SK-N-SH (cell line): ENCODE data around the gene LY6G6D.

ENCODE experiments used
- CHD2 ChIP-seq: fragments of 150-350 bp; IDR thresholded peaks from 2 replicates; pipeline ENCODE4 v1.6.1; 2018; ENCODE audit warnings: low read length; ENCODE audit not compliant: partially characterized antibody
- EP300 ChIP-seq, 2 experiments: IDR thresholded peaks; 2 replicates each; pipeline versions ENCODE4 v1.4.0 to v1.6.1; 2012; ENCODE audit warnings: borderline replicate concordance in 1 of 2, low read depth in 1 of 2, low read length in 1 of 2
- EZH2phosphoT487 ChIP-seq: fragments of 200-600 bp; sonication (generic); IDR thresholded peaks from 2 replicates; pipeline ENCODE4 v1.6.1; 2017; ENCODE audit warnings: low read depth, mixed run types, mild to moderate bottlenecking, antibody characterized with exemption, moderate library complexity, borderline replicate concordance
- FOXJ3 ChIP-seq: sonication (generic); formaldehyde crosslinking; IDR thresholded peaks from 2 replicates; pipeline ENCODE4 v1.5.1; 2020; ENCODE audit warnings: mild to moderate bottlenecking, missing genetic modification reagents
- FOXM1 ChIP-seq: IDR thresholded peaks from 2 replicates; pipeline ENCODE4 v1.4.0; 2012; ENCODE audit warnings: low read depth, mild to moderate bottlenecking
- GABPA ChIP-seq: IDR thresholded peaks from 2 replicates; pipeline ENCODE4 v1.4.0; 2012; ENCODE audit warnings: low read depth, mild to moderate bottlenecking
- MXI1 ChIP-seq: IDR thresholded peaks from 2 replicates; pipeline ENCODE4 v1.6.1; 2012; ENCODE audit warnings: mild to moderate bottlenecking, low read depth, low read length, improper control_type of control experiment
- POLR2AphosphoS5 ChIP-seq: IDR thresholded peaks from 2 replicates; pipeline ENCODE4 v1.6.1; 2012; ENCODE audit warnings: low read depth, low read length
- RXRA ChIP-seq: IDR thresholded peaks from 2 replicates; pipeline ENCODE4 v1.4.0; 2012; ENCODE audit warnings: low read depth, mild to moderate bottlenecking, borderline replicate concordance
- TEAD4 ChIP-seq: IDR thresholded peaks from 2 replicates; pipeline ENCODE4 v1.4.0; 2012; ENCODE audit warnings: mild to moderate bottlenecking, borderline replicate concordance; ENCODE audit not compliant: insufficient read depth
- YY1 ChIP-seq: IDR thresholded peaks from 2 replicates; pipeline ENCODE4 v1.4.0; 2012; ENCODE audit warnings: low read depth, mild to moderate bottlenecking
- TF ChIP-seq, protein P1 (sequence below): fragments of 200-600 bp; sonication (generic); IDR thresholded peaks from 2 replicates; pipeline ENCODE4 v1.6.1; 2017; ENCODE audit warnings: antibody characterized with exemption, mild to moderate bottlenecking, moderate library complexity
- TF ChIP-seq, protein P2 (sequence below): fragments of 150-350 bp; IDR thresholded peaks from 2 replicates; pipeline ENCODE4 v1.6.1; 2016; ENCODE audit warnings: mild to moderate bottlenecking, low read depth, low read length
- TF ChIP-seq, protein P3 (sequence below): fragments of 150-350 bp; IDR thresholded peaks from 2 replicates; pipeline ENCODE4 v1.6.1; 2017; ENCODE audit warnings: antibody characterized with exemption, low read length, low read depth, borderline replicate concordance

DNA sequence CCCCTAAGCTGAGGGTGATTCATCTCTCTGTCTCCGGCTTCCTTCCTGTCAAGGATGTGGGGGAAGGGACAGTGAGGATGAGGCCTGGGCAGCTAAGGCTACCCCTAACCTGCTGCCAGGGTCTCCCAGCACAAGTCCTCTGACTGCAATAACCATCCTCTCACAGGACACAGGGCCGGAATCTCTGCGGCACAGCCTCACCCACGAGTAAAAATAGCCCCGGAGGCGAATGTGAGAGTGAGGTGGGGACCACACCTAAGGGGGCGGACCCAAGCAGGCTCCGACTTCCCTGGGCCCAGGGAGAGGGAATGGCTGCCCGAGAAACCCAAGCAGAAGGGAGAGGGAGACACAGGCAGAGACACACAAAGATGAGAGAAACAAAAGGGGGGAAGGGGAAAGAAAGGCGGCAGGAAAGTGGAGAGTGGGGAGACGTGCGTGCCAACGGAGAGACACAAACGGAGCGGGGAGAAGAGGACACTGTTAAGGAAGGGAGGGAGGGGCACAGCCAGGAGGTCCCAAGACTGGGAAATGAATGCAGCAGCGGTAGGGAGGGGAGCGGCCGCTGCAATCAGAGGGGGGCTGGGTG lies 19.8 kb downstream of the LY6G6D start:
- TF ChIP-seq EP300 (IDR thresholded peaks at IDR 0.05; ENCODE audit: borderline replicate concordance in 1 of 2, low read depth in 1 of 2, low read length in 1 of 2) (no peak), YY1 (0 out of 2 replicates have a peak, but pooled peaks have one; percentile 69), FOXM1 (no peak), POLR2AphosphoS5 (peak; percentile 31; the same call in 1 of the 2 replicates), RXRA (no peak), GABPA (peak; percentile 58), EZH2phosphoT487 (no peak), TEAD4 (no peak), FOXJ3 (CRISPR knock-in tag) (no peak), CHD2 (peak; percentile 20), MXI1 (no peak)
- TF ChIP-seq, protein P1, sequence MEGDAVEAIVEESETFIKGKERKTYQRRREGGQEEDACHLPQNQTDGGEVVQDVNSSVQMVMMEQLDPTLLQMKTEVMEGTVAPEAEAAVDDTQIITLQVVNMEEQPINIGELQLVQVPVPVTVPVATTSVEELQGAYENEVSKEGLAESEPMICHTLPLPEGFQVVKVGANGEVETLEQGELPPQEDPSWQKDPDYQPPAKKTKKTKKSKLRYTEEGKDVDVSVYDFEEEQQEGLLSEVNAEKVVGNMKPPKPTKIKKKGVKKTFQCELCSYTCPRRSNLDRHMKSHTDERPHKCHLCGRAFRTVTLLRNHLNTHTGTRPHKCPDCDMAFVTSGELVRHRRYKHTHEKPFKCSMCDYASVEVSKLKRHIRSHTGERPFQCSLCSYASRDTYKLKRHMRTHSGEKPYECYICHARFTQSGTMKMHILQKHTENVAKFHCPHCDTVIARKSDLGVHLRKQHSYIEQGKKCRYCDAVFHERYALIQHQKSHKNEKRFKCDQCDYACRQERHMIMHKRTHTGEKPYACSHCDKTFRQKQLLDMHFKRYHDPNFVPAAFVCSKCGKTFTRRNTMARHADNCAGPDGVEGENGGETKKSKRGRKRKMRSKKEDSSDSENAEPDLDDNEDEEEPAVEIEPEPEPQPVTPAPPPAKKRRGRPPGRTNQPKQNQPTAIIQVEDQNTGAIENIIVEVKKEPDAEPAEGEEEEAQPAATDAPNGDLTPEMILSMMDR: no peak
- TF ChIP-seq, protein P2, sequence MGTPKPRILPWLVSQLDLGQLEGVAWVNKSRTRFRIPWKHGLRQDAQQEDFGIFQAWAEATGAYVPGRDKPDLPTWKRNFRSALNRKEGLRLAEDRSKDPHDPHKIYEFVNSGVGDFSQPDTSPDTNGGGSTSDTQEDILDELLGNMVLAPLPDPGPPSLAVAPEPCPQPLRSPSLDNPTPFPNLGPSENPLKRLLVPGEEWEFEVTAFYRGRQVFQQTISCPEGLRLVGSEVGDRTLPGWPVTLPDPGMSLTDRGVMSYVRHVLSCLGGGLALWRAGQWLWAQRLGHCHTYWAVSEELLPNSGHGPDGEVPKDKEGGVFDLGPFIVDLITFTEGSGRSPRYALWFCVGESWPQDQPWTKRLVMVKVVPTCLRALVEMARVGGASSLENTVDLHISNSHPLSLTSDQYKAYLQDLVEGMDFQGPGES: no peak
- TF ChIP-seq, protein P3, sequence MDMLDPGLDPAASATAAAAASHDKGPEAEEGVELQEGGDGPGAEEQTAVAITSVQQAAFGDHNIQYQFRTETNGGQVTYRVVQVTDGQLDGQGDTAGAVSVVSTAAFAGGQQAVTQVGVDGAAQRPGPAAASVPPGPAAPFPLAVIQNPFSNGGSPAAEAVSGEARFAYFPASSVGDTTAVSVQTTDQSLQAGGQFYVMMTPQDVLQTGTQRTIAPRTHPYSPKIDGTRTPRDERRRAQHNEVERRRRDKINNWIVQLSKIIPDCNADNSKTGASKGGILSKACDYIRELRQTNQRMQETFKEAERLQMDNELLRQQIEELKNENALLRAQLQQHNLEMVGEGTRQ: no peak
